Tibial nerve (tissue), 4 donors: Measurements from ENCODE around the gene CEACAM20. TPM values are rescaled to one million over a fixed set of nuclear protein-coding genes. Genes with fewer than 3 reads are reported as not detected.
A peak's percentile ranks its signal among the peaks of the same experiment; 100 is the strongest.

Source experiments
- DNase-seq, 2 donors: peaks; one replicate each; pipeline ENCODE4 v3.0.0-alpha.2; 2019; ENCODE audit warnings: low spot score in 2 of 2
- H3K27ac ChIP-seq, 4 donors: fragments of 200-600 bp; sonication (generic) in 3 of 4; one replicate each; pipeline ENCODE4 v1.5.1; 2017 to 2019; ENCODE audit warnings: mild to moderate bottlenecking in 1 of 4
- H3K27me3 ChIP-seq, 2 donors: fragments of 200-600 bp; sonication (generic) in 1 of 2; one replicate each; pipeline versions ENCODE4 v1.5.1 to v1.6.0; 2017 to 2019
- H3K36me3 ChIP-seq, 3 donors: fragments of 200-600 bp; sonication (generic); one replicate each; pipeline ENCODE4 v1.5.1; 2018 to 2019
- H3K4me1 ChIP-seq, 4 donors: fragments of 200-600 bp; sonication (generic) in 3 of 4; one replicate each; pipeline ENCODE4 v1.5.1; 2017 to 2019
- H3K4me3 ChIP-seq, 4 donors: fragments of 200-600 bp; sonication (generic) in 3 of 4; one replicate each; pipeline ENCODE4 v1.5.1; 2017 to 2019; ENCODE audit warnings: mild to moderate bottlenecking in 1 of 4, moderate library complexity in 1 of 4
- H3K9me3 ChIP-seq, 4 donors: fragments of 200-600 bp; sonication (generic) in 3 of 4; one replicate each; pipeline ENCODE4 v1.5.1; 2017 to 2019
- CTCF ChIP-seq, 5 experiments: fragments of 200-600 bp in 3 of 5; fragments of 450-650 bp in 2 of 5; sonication (generic) in 3 of 5; IDR thresholded peaks; one replicate each; pipeline ENCODE4 v1.5.1; 2016 to 2019; ENCODE audit warnings: antibody characterized with exemption in 5 of 5, mild to moderate bottlenecking in 3 of 5, moderate library complexity in 2 of 5
- EP300 ChIP-seq, 2 donors: sonication (generic); formaldehyde crosslinking; IDR thresholded peaks; one replicate each; pipeline ENCODE4 v1.6.1; 2017; ENCODE audit warnings: antibody characterized with exemption in 2 of 2, mild to moderate bottlenecking in 1 of 2
- POLR2A ChIP-seq, 2 donors: fragments of 450-650 bp; IDR thresholded peaks; one replicate each; pipeline ENCODE4 v1.6.1; 2017; ENCODE audit warnings: antibody characterized with exemption in 2 of 2, mild to moderate bottlenecking in 2 of 2, moderate library complexity in 2 of 2
- WGBS, 2 donors: methylation state at CpG; one replicate each; pipeline ENCODE4 v1.1.5; 2018; 5-methylcytosine and 5-hydroxymethylcytosine counted together
- total RNA-seq, 4 donors: library from RNA; depleted of rRNA; stranded (reverse); fragments of >200 nt; gene quantifications; one replicate each; pipeline ENCODE4 v1.1.0, GENCODE V29; 2016

CEACAM20 gene
- total RNA-seq, 4 donors from 2014 or later, result not detected

GRCh38 chr19:44573627-44574026 is 44.2 kb upstream of the CEACAM20 start:
- no peaks in the 10 kb centered on the region for H3K4me1 ChIP-seq
- no peak overlapping the region for H3K27ac ChIP-seq
- no peaks in the 10 kb centered on the region for H3K27me3 ChIP-seq
- peaks cover 0 to 8% (median 0%) of the 10 kb centered on the region in 4 donors for H3K9me3 ChIP-seq
- WGBS, 2 donors, result 44 to 46% methylated on average over 4 of the region's 4 CpGs
- H3K4me3 ChIP-seq, result no peak overlapping the region
- no peak for TF ChIP-seq EP300 (IDR thresholded peaks at IDR 0.05)
- TF ChIP-seq CTCF (IDR thresholded peaks at IDR 0.05), result no peak
- no peak for TF ChIP-seq POLR2A (IDR thresholded peaks at IDR 0.05)
- no peaks in the 10 kb centered on the region for H3K36me3 ChIP-seq
- no peak for DNase-seq

- DNase-seq, result no peak
- WGBS, 2 donors, result 92 to 93% methylated on average over 4 of the region's 4 CpGs
- no peaks in the 10 kb centered on the region for H3K36me3 ChIP-seq
- no peaks in the 10 kb centered on the region for H3K27me3 ChIP-seq
- no peak overlapping the region for H3K27ac ChIP-seq
- H3K4me3 ChIP-seq, result no peak overlapping the region
- H3K9me3 ChIP-seq, result peaks cover 0 to 4% (median 0%) of the 10 kb centered on the region in 4 donors
- H3K4me1 ChIP-seq, result no peaks in the 10 kb centered on the region
- TF ChIP-seq POLR2A (IDR thresholded peaks at IDR 0.05) (no peak), EP300 (IDR thresholded peaks at IDR 0.05) (no peak), CTCF (IDR thresholded peaks at IDR 0.05) (no peak)
These were observed 43.7 kb upstream of the CEACAM20 start for GRCh38 chr19:44573183-44573582.

GRCh38 chr19:44572581-44572900 is 43.1 kb upstream of the CEACAM20 start:
- H3K4me3 ChIP-seq, result no peak overlapping the region
- no peak for DNase-seq

GRCh38 chr19:44571830-44572580 is 42.5 kb upstream of the CEACAM20 start:
- TF ChIP-seq CTCF (IDR thresholded peaks at IDR 0.05) (no peak), EP300 (IDR thresholded peaks at IDR 0.05) (no peak)
- no peaks in the 10 kb centered on the region for H3K36me3 ChIP-seq
- H3K27ac ChIP-seq, result no peak overlapping the region
- H3K9me3 ChIP-seq, result no peaks in the 10 kb centered on the region
- H3K4me1 ChIP-seq, result no peaks in the 10 kb centered on the region
- no peak overlapping the region for H3K4me3 ChIP-seq
- H3K27me3 ChIP-seq, result no peaks in the 10 kb centered on the region
- no peak for DNase-seq
- 85 to 94% methylated on average over 5 of the region's 5 CpGs for WGBS, 2 donors

More at GRCh38 chr19:44572581-44572900, 43.1 kb upstream of the CEACAM20 start:
- no peak for TF ChIP-seq EP300 (IDR thresholded peaks at IDR 0.05)
- no peak for TF ChIP-seq CTCF (IDR thresholded peaks at IDR 0.05)
- Histone ChIP-seq H3K36me3 (no peaks in the 10 kb centered on the region), H3K27ac (no peak overlapping the region), H3K4me1 (no peaks in the 10 kb centered on the region), H3K27me3 (no peaks in the 10 kb centered on the region), H3K9me3 (peaks cover 0 to under 1% (median 0%) of the 10 kb centered on the region in 4 donors)
- 55 to 69% methylated on average over 4 of the region's 4 CpGs for WGBS, 2 donors

- no peaks in the 10 kb centered on the region for H3K9me3 ChIP-seq
- TF ChIP-seq CTCF (IDR thresholded peaks at IDR 0.05) (peak; percentile 46 to 64 (median 56)), EP300 (IDR thresholded peaks at IDR 0.05) (no peak), POLR2A (IDR thresholded peaks at IDR 0.05) (no peak)
- H3K4me3 ChIP-seq, result no peak overlapping the region
- H3K27ac ChIP-seq, result no peak overlapping the region
- H3K27me3 ChIP-seq, result no peaks in the 10 kb centered on the region
- no peaks in the 10 kb centered on the region for H3K4me1 ChIP-seq
- H3K36me3 ChIP-seq, result no peaks in the 10 kb centered on the region
- WGBS, 2 donors, result 50 to 60% methylated on average over 13 of the region's 13 CpGs
- peak; percentile 16 to 89 for DNase-seq
These were observed 41.7 kb upstream of the CEACAM20 start for GRCh38 chr19:44570984-44571684.
